IMR-90 (cell line): Measurements from ENCODE around the gene ADGRD1. TPM values are rescaled to one million over a fixed set of nuclear protein-coding genes. Genes with fewer than 3 reads are reported as not detected.

Experiments used
- ATAC-seq: fragments of 200-7000 bp; cut with Tn5 transposase; 2 replicates; pipeline ENCODE4 v1.9.1; 2020; ENCODE audit warnings: low read depth, mild to moderate bottlenecking, moderate library complexity
- BruUV-seq: library from RNA; stranded (reverse); fragments of 400-500 nt; replicated peaks from 2 replicates; lab custom pipeline; 2021; lab: Mats Ljungman, UMichigan
- CTCF ChIA-PET: fragments of 300-600 bp; formaldehyde crosslinking; extraction: SDS; loops from one replicate; lab custom pipeline; 2021; ENCODE audit warnings: antibody characterized with exemption; lab: Yijun Ruan, JAX
- POLR2A ChIA-PET: fragments of 300-600 bp; sonication (Branson Sonifier 250); formaldehyde crosslinking; loops from one replicate; lab custom pipeline; 2022; ENCODE audit warnings: antibody characterized with exemption; ENCODE audit not compliant: unreplicated experiment; lab: Charles Lee
- DNase-seq: peaks from one replicate; pipeline ENCODE4 v3.0.0; 2013
- H2AFZ ChIP-seq: replicated peaks from 2 replicates; pipeline ENCODE3; 2013; ENCODE audit warnings: low read length, mild to moderate bottlenecking; ENCODE audit not compliant: poor library complexity
- H2AK5ac ChIP-seq: 2 replicates; pipeline ENCODE4 v1.6.1; 2013; ENCODE audit warnings: low read depth, low read length, inconsistent platforms
- H2AK9ac ChIP-seq: replicated peaks from 2 replicates; pipeline ENCODE3; 2013; ENCODE audit warnings: mild to moderate bottlenecking, low read depth, low read length, moderate library complexity; ENCODE audit not compliant: poor library complexity
- H2BK120ac ChIP-seq: 2 replicates; pipeline ENCODE4 v1.6.1; 2013; ENCODE audit warnings: low read depth, low read length, inconsistent platforms
- H2BK15ac ChIP-seq: 3 replicates; pipeline ENCODE4 v1.6.1; 2013; ENCODE audit warnings: low read depth, low read length, inconsistent platforms
- H2BK20ac ChIP-seq: 2 replicates; pipeline ENCODE4 v1.6.1; 2013; ENCODE audit warnings: low read depth, mild to moderate bottlenecking, inconsistent platforms, low read length, moderate library complexity
- H2BK5ac ChIP-seq: 2 replicates; pipeline ENCODE4 v1.6.1; 2013; ENCODE audit warnings: mild to moderate bottlenecking, low read depth, low read length, inconsistent platforms; ENCODE audit not compliant: poor library complexity, severe bottlenecking
- H3K14ac ChIP-seq: replicated peaks from 2 replicates; pipeline ENCODE4 v1.6.1; 2013; ENCODE audit warnings: low read depth, low read length, inconsistent platforms
- H3K18ac ChIP-seq: 2 replicates; pipeline ENCODE4 v1.6.1; 2013; ENCODE audit warnings: low read depth, low read length, control low read depth
- H3K23ac ChIP-seq: 2 replicates; pipeline ENCODE4 v1.6.1; 2013; ENCODE audit warnings: low read depth, low read length, inconsistent platforms
- H3K27ac ChIP-seq: 2 replicates; pipeline ENCODE4 v1.5.1; 2013; ENCODE audit warnings: mild to moderate bottlenecking, control low read depth, low read length; ENCODE audit not compliant: insufficient read depth
- H3K27me3 ChIP-seq: 2 replicates; pipeline ENCODE4 v1.6.1; 2013; ENCODE audit warnings: low read length; ENCODE audit not compliant: control insufficient read depth, insufficient read depth
- H3K36me3 ChIP-seq: 2 replicates; pipeline ENCODE4 v1.6.1; 2013; ENCODE audit warnings: low read length, mixed read lengths; ENCODE audit not compliant: control insufficient read depth, insufficient read depth
- H3K4ac ChIP-seq: 2 replicates; pipeline ENCODE4 v1.6.1; 2013; ENCODE audit warnings: low read depth, low read length, inconsistent platforms
- H3K4me1 ChIP-seq: 2 replicates; pipeline ENCODE4 v1.6.1; 2013; ENCODE audit warnings: low read length, mixed read lengths; ENCODE audit not compliant: control insufficient read depth, insufficient read depth
- H3K4me2 ChIP-seq: 2 replicates; pipeline ENCODE4 v1.6.1; 2013; ENCODE audit warnings: low read depth, mild to moderate bottlenecking, control low read depth, low read length, moderate library complexity
- H3K4me3 ChIP-seq: 2 replicates; pipeline ENCODE4 v1.5.1; 2013; ENCODE audit warnings: low read depth, mild to moderate bottlenecking, control low read depth, low read length, moderate library complexity; ENCODE audit not compliant: insufficient read depth
- H3K56ac ChIP-seq: 2 replicates; pipeline ENCODE4 v1.6.1; 2013; ENCODE audit warnings: low read length, inconsistent platforms; ENCODE audit not compliant: insufficient read depth; ENCODE audit errors: extremely low read depth
- H3K79me1 ChIP-seq, 2 experiments: 2 replicates each; pipeline ENCODE4 v1.6.1; 2013; ENCODE audit warnings: low read length in 2 of 2, inconsistent platforms in 1 of 2, low read depth in 1 of 2
- H3K9ac ChIP-seq: 2 replicates; pipeline ENCODE4 v1.6.1; 2013; ENCODE audit warnings: low read depth, low read length, control low read depth
- H3K9me1 ChIP-seq: 2 replicates; pipeline ENCODE4 v1.6.1; 2013; ENCODE audit warnings: low read length, inconsistent platforms; ENCODE audit not compliant: insufficient read depth
- H3K9me3 ChIP-seq: 2 replicates; pipeline ENCODE4 v1.6.1; 2013; ENCODE audit warnings: low read length; ENCODE audit not compliant: control insufficient read depth, insufficient read depth
- H4K20me1 ChIP-seq: 2 replicates; pipeline ENCODE4 v1.6.1; 2013; ENCODE audit warnings: low read length, inconsistent platforms; ENCODE audit not compliant: insufficient read depth
- H4K5ac ChIP-seq: 2 replicates; pipeline ENCODE4 v1.6.1; 2013; ENCODE audit warnings: mild to moderate bottlenecking, low read depth, low read length, control low read depth
- H4K8ac ChIP-seq, 2 experiments: 2 replicates each; pipeline ENCODE4 v1.6.1; 2013; ENCODE audit warnings: low read depth in 2 of 2, low read length in 2 of 2, control low read depth in 1 of 2, inconsistent platforms in 1 of 2
- H4K91ac ChIP-seq: 2 replicates; pipeline ENCODE4 v1.6.1; 2013; ENCODE audit warnings: low read depth, low read length, inconsistent platforms; ENCODE audit not compliant: insufficient read depth
- BHLHE40 ChIP-seq: fragments of 150-350 bp; IDR thresholded peaks from 2 replicates; pipeline ENCODE4 v1.6.1; 2016; ENCODE audit warnings: mild to moderate bottlenecking, low read depth, low read length
- CEBPB ChIP-seq: IDR thresholded peaks from 2 replicates; pipeline ENCODE4 v1.6.1; 2012; ENCODE audit warnings: low read depth, low read length, improper control_type of control experiment
- CHD1 ChIP-seq: IDR thresholded peaks from 2 replicates; pipeline ENCODE4 v1.6.1; 2012; ENCODE audit warnings: low read depth, low read length, improper control_type of control experiment
- ELK1 ChIP-seq: fragments of 150-350 bp; IDR thresholded peaks from 2 replicates; pipeline ENCODE4 v1.6.1; 2016; ENCODE audit warnings: low read depth, mild to moderate bottlenecking, low read length, moderate library complexity, borderline replicate concordance
- FOS ChIP-seq: fragments of 150-350 bp; IDR thresholded peaks from 2 replicates; pipeline ENCODE4 v1.6.1; 2016; ENCODE audit warnings: low read depth, low read length
- MAFK ChIP-seq: IDR thresholded peaks from 2 replicates; pipeline ENCODE4 v1.6.1; 2012; ENCODE audit warnings: low read depth, low read length, improper control_type of control experiment
- MAZ ChIP-seq: IDR thresholded peaks from 2 replicates; pipeline ENCODE4 v1.6.1; 2012; ENCODE audit warnings: low read depth, mild to moderate bottlenecking, low read length, improper control_type of control experiment, moderate library complexity, borderline replicate concordance
- MXI1 ChIP-seq: IDR thresholded peaks from 2 replicates; pipeline ENCODE4 v1.6.1; 2012; ENCODE audit warnings: low read depth, mild to moderate bottlenecking, low read length, moderate library complexity, borderline replicate concordance
- NFE2L2 ChIP-seq: fragments of 150-350 bp; IDR thresholded peaks from 2 replicates; pipeline ENCODE4 v1.6.1; 2016; ENCODE audit warnings: low read depth, mild to moderate bottlenecking, low read length
- POLR2A ChIP-seq: IDR thresholded peaks from 2 replicates; pipeline ENCODE4 v1.6.1; 2012; ENCODE audit warnings: mild to moderate bottlenecking, low read depth, low read length
- RAD21 ChIP-seq: IDR thresholded peaks from 2 replicates; pipeline ENCODE4 v1.6.1; 2012; ENCODE audit warnings: low read length, improper control_type of control experiment
- RCOR1 ChIP-seq: IDR thresholded peaks from 2 replicates; pipeline ENCODE4 v1.6.1; 2012; ENCODE audit warnings: mild to moderate bottlenecking, low read length, improper control_type of control experiment; ENCODE audit not compliant: insufficient replicate concordance
- RFX5 ChIP-seq: IDR thresholded peaks from 2 replicates; pipeline ENCODE4 v1.8.0; 2012; ENCODE audit warnings: low read depth, mild to moderate bottlenecking, low read length, moderate library complexity
- SMC3 ChIP-seq: fragments of 150-350 bp; IDR thresholded peaks from 2 replicates; pipeline ENCODE4 v1.6.1; 2016; ENCODE audit warnings: low read depth, mild to moderate bottlenecking, antibody characterized with exemption, low read length, moderate library complexity
- WGBS, 2 experiments: methylation state at CpG; one replicate each; pipeline versions ENCODE4 v1.1.5 to v1.1.7; 2013; ENCODE audit warnings: missing lambda C conversion rate in 2 of 2; ENCODE audit not compliant: insufficient read length in 1 of 2; ENCODE audit errors: extremely low coverage in 2 of 2; 5-methylcytosine and 5-hydroxymethylcytosine counted together
- dilution Hi-C: fragments of 300-500 bp; cut with HindIII; formaldehyde crosslinking; loops from one replicate; pipeline ENCODE4 v1.14.3; 2018; ENCODE audit warnings: low sequenced_read_pairs; ENCODE audit not compliant: unreplicated experiment
- in situ Hi-C: fragments of 300-500 bp; cut with MboI; formaldehyde crosslinking; loops from 3 replicates; pipeline ENCODE4 v1.14.3; 2019; ENCODE audit warnings: low sequenced_read_pairs, inconsistent platforms, mixed read lengths
- intact Hi-C: fragments of 100-400 bp; cut with micrococcal nuclease; formaldehyde crosslinking; loops from 2 replicates; pipeline ENCODE4 v1.10.0; 2022
- polyA plus RNA-seq, 3 experiments: library from polyadenylated mRNA; depleted of rRNA; stranded (reverse); fragments of >200 nt; gene quantifications; 2 replicates each; pipeline ENCODE4 v1.2.3, GENCODE V29; 2012; ENCODE audit warnings: low replicate concordance in 1 of 3
- total RNA-seq: library from RNA; depleted of rRNA; stranded (reverse); fragments of >200 nt; gene quantifications from 2 replicates; pipeline ENCODE4 v1.2.3, GENCODE V29; 2012
- TF ChIP-seq, protein P1 (sequence below): conservative IDR thresholded peaks from 2 replicates; pipeline ENCODE4 v1.5.1; 2012; ENCODE audit warnings: mild to moderate bottlenecking, low read depth, low read length, improper control_type of control experiment
- TF ChIP-seq, protein P2 (sequence below): fragments of 150-350 bp; IDR thresholded peaks from 2 replicates; pipeline ENCODE4 v1.6.1; 2017; ENCODE audit warnings: mild to moderate bottlenecking, antibody characterized with exemption, low read length, low read depth

Gene ADGRD1
- total and polyA plus RNA-seq, 2 of the 4 experiments (the other 2 are of a cell fraction), result not detected

DNA sequence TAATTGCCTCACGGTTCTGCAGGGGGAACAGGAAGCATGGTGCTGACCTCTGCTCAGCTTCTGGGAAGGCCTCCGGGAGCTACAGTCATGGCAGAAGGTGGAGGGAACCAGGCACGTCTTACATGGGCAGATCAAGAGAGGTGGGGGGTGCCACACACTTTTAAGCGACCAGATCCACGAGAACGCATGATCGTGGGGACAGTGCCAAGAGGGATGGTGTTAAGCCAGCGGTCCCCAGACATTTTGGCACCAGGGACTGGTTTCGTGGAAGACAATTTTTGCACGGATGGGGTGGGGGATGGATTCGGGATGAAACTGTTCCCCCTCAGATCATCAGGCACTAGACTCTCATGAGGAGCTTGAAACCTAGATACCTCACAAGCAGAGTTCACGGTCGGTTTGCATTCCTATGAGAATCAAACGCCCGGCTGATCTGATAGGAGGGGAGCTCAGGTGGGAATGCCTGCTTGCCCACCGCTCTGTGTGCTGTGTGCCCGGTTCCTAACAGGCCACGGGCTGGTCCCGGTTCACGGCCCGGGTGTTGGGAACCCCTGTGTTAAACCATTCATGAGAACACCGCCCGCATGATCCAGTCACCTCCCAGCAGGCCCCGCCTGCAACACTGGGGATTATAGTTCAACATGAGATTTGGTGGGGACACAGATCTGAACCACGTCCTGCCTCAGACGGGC, 96.9 kb downstream of the ADGRD1 start:
- no peak overlapping the region for H3K18ac ChIP-seq
- no peak overlapping the region for H4K91ac ChIP-seq
- H3K56ac ChIP-seq, result no peak overlapping the region
- intact Hi-C loops (no loop called here), in situ Hi-C loops (no loop called here), dilution Hi-C loops (no loop called here)
- H3K4me3 ChIP-seq, result no peak overlapping the region
- WGBS, 2 experiments, result 76% methylated on average over 8 of the region's 26 CpGs; no CpG with 5 or more reads in 1 of the 2 experiments
- H3K9ac ChIP-seq, result no peak overlapping the region
- no peak overlapping the region for H2BK20ac ChIP-seq
- no peaks in the 10 kb centered on the region for H4K20me1 ChIP-seq
- ATAC-seq (no peak), DNase-seq (no peak)
- H3K27me3 ChIP-seq, result no peaks in the 10 kb centered on the region
- H2AFZ ChIP-seq, result no peak overlapping the region
- no peak overlapping the region for H4K8ac ChIP-seq
- no peak for TF ChIP-seq POLR2A
- TF ChIP-seq, protein P1, sequence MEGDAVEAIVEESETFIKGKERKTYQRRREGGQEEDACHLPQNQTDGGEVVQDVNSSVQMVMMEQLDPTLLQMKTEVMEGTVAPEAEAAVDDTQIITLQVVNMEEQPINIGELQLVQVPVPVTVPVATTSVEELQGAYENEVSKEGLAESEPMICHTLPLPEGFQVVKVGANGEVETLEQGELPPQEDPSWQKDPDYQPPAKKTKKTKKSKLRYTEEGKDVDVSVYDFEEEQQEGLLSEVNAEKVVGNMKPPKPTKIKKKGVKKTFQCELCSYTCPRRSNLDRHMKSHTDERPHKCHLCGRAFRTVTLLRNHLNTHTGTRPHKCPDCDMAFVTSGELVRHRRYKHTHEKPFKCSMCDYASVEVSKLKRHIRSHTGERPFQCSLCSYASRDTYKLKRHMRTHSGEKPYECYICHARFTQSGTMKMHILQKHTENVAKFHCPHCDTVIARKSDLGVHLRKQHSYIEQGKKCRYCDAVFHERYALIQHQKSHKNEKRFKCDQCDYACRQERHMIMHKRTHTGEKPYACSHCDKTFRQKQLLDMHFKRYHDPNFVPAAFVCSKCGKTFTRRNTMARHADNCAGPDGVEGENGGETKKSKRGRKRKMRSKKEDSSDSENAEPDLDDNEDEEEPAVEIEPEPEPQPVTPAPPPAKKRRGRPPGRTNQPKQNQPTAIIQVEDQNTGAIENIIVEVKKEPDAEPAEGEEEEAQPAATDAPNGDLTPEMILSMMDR, result no peak
- TF ChIP-seq RFX5, result no peak
- TF ChIP-seq ELK1, result no peak
- TF ChIP-seq BHLHE40, result no peak
- TF ChIP-seq RAD21, result no peak
- no peak for TF ChIP-seq CHD1
- no peak for TF ChIP-seq MXI1
- no peak for TF ChIP-seq RCOR1
- no peak for TF ChIP-seq MAZ
- no peak for TF ChIP-seq SMC3
- TF ChIP-seq, protein P2, sequence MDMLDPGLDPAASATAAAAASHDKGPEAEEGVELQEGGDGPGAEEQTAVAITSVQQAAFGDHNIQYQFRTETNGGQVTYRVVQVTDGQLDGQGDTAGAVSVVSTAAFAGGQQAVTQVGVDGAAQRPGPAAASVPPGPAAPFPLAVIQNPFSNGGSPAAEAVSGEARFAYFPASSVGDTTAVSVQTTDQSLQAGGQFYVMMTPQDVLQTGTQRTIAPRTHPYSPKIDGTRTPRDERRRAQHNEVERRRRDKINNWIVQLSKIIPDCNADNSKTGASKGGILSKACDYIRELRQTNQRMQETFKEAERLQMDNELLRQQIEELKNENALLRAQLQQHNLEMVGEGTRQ, result no peak
- TF ChIP-seq MAFK, result no peak
- TF ChIP-seq NFE2L2, result no peak
- TF ChIP-seq CEBPB, result no peak
- no peak for TF ChIP-seq FOS
- H2BK5ac ChIP-seq, result no peak overlapping the region
- H3K14ac ChIP-seq, result no peak overlapping the region
- no peaks in the 10 kb centered on the region for H3K9me1 ChIP-seq
- H3K4me1 ChIP-seq, result no peaks in the 10 kb centered on the region
- no peaks in the 10 kb centered on the region for H3K36me3 ChIP-seq
- ChIA-PET CTCF (no interaction called here), POLR2A (no interaction called here)
- H2BK120ac ChIP-seq, result no peak overlapping the region
- no peak overlapping the region for H4K5ac ChIP-seq
- H3K9me3 ChIP-seq, result peaks cover 45% of the 10 kb centered on the region
- no peak overlapping the region for H2BK15ac ChIP-seq
- H3K23ac ChIP-seq, result no peak overlapping the region
- no peak overlapping the region for H2AK9ac ChIP-seq
- BruUV-seq, result no TSS peak
- no peak overlapping the region for H2AK5ac ChIP-seq
- no peak overlapping the region for H3K4me2 ChIP-seq
- H3K27ac ChIP-seq, result no peak overlapping the region
- H3K79me1 ChIP-seq, result no peaks in the 10 kb centered on the region
- H3K4ac ChIP-seq, result no peak overlapping the region
